ENCODE measurements around the gene CRB2. TPM values are rescaled to one million over a fixed set of nuclear protein-coding genes. Genes with fewer than 3 reads are reported as not detected.

CRB2 gene
- total RNA-seq, 4 donors from 2014 or later: 2.2 to 19.4 (median 3.1) TPM

GRCh38 chr9:123407217-123407851, 51.3 kb downstream of the CRB2 start:
- Histone ChIP-seq H3K9me3 (no peaks in the 10 kb centered on the region), H3K4me3 (no peak overlapping the region), H3K27ac (no peak overlapping the region), H3K4me1 (no peaks in the 10 kb centered on the region), H3K27me3 (no peaks in the 10 kb centered on the region), H3K36me3 (no peaks in the 10 kb centered on the region)
- intact Hi-C loops (cut with DNase I; ENCODE audit: low total_unique reads): no loop called here
- TF ChIP-seq, protein P1, sequence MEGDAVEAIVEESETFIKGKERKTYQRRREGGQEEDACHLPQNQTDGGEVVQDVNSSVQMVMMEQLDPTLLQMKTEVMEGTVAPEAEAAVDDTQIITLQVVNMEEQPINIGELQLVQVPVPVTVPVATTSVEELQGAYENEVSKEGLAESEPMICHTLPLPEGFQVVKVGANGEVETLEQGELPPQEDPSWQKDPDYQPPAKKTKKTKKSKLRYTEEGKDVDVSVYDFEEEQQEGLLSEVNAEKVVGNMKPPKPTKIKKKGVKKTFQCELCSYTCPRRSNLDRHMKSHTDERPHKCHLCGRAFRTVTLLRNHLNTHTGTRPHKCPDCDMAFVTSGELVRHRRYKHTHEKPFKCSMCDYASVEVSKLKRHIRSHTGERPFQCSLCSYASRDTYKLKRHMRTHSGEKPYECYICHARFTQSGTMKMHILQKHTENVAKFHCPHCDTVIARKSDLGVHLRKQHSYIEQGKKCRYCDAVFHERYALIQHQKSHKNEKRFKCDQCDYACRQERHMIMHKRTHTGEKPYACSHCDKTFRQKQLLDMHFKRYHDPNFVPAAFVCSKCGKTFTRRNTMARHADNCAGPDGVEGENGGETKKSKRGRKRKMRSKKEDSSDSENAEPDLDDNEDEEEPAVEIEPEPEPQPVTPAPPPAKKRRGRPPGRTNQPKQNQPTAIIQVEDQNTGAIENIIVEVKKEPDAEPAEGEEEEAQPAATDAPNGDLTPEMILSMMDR (IDR thresholded peaks at IDR 0.05): no peak
- TF ChIP-seq POLR2A (IDR thresholded peaks at IDR 0.05): no peak
- DNase-seq: no peak

- Histone ChIP-seq H3K9me3 (no peaks in the 10 kb centered on the region), H3K4me3 (no peak overlapping the region), H3K4me1 (no peaks in the 10 kb centered on the region), H3K27me3 (no peaks in the 10 kb centered on the region), H3K27ac (no peak overlapping the region), H3K36me3 (no peaks in the 10 kb centered on the region)
- intact Hi-C loops (cut with DNase I; ENCODE audit: low total_unique reads): no loop called here
- DNase-seq: no peak
- no peak for TF ChIP-seq POLR2A (IDR thresholded peaks at IDR 0.05)
- TF ChIP-seq, protein P1 (IDR thresholded peaks at IDR 0.05): no peak
Measured at GRCh38 chr9:123408313-123409262, 52.6 kb downstream of the CRB2 start.

DNA sequence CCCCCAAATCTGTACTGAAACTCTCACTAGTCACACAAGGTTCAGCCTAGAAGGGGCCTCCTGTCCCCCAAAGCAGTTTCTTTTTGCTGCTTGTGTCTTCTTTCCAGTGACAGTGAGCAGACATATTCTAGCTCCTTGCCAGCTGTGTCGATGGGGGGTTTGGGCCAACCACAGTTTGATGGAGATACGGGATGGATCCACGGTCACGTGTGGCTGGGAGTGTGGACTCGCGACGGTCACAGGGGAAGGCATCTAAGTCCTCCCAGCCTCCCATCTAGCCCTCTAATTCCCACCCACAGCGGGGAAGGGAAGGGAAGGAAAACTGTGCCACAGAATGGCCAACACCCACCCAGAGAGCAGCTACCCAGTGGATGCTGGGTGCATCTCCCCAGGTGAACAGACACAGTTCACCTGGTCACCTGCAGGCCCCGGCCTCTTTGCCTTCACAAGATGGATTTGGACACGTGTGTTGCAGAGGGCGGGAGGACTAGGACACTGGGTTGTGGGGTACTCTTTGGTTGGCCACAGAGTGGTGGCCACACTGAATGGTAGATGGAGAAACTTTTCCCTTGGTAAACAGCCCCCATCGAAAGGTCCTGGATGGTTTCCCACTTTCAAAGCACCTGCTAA, 54.4 kb downstream of the CRB2 start:
- intact Hi-C loops (cut with DNase I; ENCODE audit: low total_unique reads): no loop called here
- H3K36me3 ChIP-seq: no peaks in the 10 kb centered on the region
- no peak overlapping the region for H3K27ac ChIP-seq
- TF ChIP-seq, protein P1 (IDR thresholded peaks at IDR 0.05): no peak
- TF ChIP-seq POLR2A (IDR thresholded peaks at IDR 0.05): no peak
- no peak for DNase-seq
- H3K4me3 ChIP-seq: no peak overlapping the region
- H3K4me1 ChIP-seq: no peaks in the 10 kb centered on the region
- H3K9me3 ChIP-seq: no peaks in the 10 kb centered on the region
- no peaks in the 10 kb centered on the region for H3K27me3 ChIP-seq

DNA sequence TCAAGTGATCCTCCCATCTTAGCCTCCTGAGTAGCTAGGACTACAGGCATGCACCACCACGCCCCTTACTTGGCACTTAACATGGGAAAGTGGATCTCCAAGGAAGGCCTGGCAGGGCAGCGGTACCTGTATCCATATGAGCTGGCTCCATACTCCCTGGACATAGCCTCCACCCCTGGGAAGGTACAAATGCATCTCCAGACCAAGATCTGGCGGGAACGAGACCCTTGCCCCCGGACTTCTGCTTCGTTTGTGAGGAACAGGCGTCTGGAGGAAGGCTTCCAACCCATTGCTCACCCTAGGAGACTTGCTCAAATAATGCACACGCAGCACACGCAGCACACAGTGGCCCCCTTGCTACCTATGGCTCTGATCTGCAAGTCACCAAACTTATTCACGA, 55.2 kb downstream of the CRB2 start:
- H3K9me3 ChIP-seq: no peaks in the 10 kb centered on the region
- DNase-seq: no peak
- H3K4me3 ChIP-seq: no peak overlapping the region
- no peaks in the 10 kb centered on the region for H3K4me1 ChIP-seq
- no peaks in the 10 kb centered on the region for H3K27me3 ChIP-seq
- H3K36me3 ChIP-seq: no peaks in the 10 kb centered on the region
- no peak for TF ChIP-seq POLR2A (IDR thresholded peaks at IDR 0.05)
- no peak overlapping the region for H3K27ac ChIP-seq
- intact Hi-C loops (cut with DNase I; ENCODE audit: low total_unique reads): no loop called here

- Histone ChIP-seq H3K27ac (no peak overlapping the region), H3K9me3 (no peaks in the 10 kb centered on the region), H3K27me3 (no peaks in the 10 kb centered on the region), H3K4me1 (no peaks in the 10 kb centered on the region), H3K36me3 (no peaks in the 10 kb centered on the region), H3K4me3 (no peak overlapping the region)
- intact Hi-C loops (cut with DNase I; ENCODE audit: low total_unique reads): no loop called here
- no peak for TF ChIP-seq POLR2A (IDR thresholded peaks at IDR 0.05)
- no peak for DNase-seq
Measured at GRCh38 chr9:123411636-123412035, 55.6 kb downstream of the CRB2 start.
